Hepatocyte (in vitro differentiated cells): Measurements from ENCODE around the gene AUTS2.

ENCODE experiments used
- EZH2phosphoT487 ChIP-seq: fragments of 200-600 bp; sonication (generic); IDR thresholded peaks from one replicate; pipeline ENCODE4 v1.6.1; 2018; ENCODE audit warnings: antibody characterized with exemption, mild to moderate bottlenecking, low read depth, moderate library complexity; ENCODE audit not compliant: unreplicated experiment, severe bottlenecking
- TF ChIP-seq, protein P1 (sequence below): fragments of 200-600 bp; sonication (generic); IDR thresholded peaks from 2 replicates; pipeline ENCODE4 v1.5.1; 2016; ENCODE audit warnings: antibody characterized with exemption, mild to moderate bottlenecking; ENCODE audit not compliant: poor library complexity

- TF ChIP-seq, protein P1, sequence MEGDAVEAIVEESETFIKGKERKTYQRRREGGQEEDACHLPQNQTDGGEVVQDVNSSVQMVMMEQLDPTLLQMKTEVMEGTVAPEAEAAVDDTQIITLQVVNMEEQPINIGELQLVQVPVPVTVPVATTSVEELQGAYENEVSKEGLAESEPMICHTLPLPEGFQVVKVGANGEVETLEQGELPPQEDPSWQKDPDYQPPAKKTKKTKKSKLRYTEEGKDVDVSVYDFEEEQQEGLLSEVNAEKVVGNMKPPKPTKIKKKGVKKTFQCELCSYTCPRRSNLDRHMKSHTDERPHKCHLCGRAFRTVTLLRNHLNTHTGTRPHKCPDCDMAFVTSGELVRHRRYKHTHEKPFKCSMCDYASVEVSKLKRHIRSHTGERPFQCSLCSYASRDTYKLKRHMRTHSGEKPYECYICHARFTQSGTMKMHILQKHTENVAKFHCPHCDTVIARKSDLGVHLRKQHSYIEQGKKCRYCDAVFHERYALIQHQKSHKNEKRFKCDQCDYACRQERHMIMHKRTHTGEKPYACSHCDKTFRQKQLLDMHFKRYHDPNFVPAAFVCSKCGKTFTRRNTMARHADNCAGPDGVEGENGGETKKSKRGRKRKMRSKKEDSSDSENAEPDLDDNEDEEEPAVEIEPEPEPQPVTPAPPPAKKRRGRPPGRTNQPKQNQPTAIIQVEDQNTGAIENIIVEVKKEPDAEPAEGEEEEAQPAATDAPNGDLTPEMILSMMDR = no peak
- TF ChIP-seq EZH2phosphoT487 = no peak
Measured at GRCh38 chr7:69843653-69844052, 245.4 kb downstream of the AUTS2 start.
